Measurements from ENCODE around the gene UNC45A.

The UNC45A gene

DNA sequence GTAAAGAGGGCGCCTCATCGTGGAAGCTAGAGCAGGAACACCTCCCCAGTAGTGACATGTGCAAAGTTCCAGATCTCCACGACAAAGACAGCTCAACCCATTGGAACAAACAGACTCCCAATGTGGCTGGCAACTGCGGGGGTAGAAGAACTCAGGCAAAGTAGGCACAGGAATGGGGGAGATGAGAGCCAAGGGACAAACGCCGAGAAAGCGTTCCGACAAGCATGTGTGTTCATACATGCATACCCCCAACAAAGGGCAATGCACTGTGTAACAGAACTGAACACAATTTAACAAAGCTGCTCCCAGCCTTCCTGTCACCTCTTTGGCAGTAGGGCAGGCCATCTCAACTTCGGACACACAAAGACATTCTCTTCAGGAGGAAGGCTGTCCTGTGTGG lies 31.2 kb downstream of the UNC45A start:
- no peak for DNase-seq (ENCODE audit: low read depth in 2 of 2)

DNA sequence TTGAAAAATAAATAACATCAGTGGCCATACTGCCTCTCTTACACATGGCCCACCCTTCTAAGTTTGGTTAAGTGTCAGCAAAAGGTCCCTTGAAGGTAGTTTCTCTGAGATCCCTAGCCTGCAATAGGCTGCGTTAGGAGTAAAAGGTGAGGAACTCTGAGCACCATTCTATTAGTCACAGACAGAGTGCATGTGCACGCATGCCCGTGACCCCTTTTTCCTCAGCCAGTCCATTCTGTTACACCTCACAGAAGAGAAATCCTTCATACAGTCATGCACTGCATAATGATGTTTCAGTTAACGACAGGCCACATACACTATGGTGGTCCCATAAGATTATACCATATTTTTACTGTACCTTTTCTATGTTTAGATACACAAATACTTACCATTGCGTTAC lies 32.1 kb downstream of the UNC45A start:
- DNase-seq (ENCODE audit: low read depth in 2 of 2): no peak

DNA sequence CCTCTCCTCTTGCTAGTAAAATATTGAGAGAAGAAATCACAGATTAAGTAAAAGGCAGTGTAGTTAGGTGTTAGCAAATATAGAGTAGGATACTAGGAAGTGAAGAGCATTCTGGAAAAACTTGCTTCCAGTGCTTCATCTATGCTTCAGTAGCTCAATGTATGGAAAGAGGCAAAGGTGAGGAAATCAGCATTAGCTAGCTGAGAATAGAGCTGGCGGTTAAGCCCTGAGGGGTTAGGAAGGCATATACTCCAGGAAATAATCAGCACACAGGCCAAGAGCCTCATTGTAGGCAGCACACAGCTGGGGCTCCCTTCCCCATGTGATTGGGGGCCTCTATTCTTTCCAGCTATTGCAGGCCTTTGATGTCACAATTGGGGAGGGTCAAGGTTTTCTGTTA lies 33.3 kb downstream of the UNC45A start:
- no peak for DNase-seq (ENCODE audit: low read depth in 2 of 2)

DNA sequence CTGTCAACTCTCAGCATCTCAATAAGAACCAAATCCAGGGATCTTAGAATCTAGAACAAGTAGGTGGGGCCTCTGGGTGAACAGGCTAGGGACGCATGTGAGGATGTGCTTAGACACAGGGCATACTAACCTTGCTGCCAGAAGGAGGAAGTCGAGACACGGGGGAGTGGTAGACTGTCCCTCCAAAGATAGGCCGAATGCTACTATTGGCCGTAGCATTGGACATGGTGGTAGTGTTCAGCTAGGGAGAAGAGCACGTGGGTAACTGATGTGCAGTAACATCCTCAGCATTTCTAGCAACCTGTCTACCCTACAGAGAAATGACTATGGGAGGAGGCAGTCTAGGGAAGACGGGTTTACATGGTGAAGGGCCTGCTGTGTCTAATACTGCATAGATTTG lies 35.2 kb downstream of the UNC45A start:
- DNase-seq (ENCODE audit: low read depth in 2 of 2): no peak

DNA sequence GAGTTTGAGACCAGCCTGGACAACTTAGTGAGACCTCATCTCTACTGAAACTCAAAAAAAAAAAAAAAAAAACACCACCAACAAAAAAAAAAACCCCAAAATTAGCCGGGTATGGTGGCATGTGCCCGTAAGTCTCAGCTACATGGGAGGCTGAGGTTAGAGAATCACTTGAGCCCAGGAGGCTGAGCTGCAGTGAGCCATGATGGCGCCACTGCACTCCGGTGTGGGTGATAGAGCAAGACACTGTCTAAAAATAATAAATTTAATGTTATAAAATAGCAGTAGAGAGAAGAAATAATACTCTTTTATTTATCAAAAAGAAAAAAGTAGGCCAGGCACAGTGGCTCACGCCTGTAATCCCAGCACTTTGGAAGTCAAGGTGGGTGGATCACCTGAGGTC lies 37.0 kb downstream of the UNC45A start:
- DNase-seq (ENCODE audit: low read depth in 2 of 2): no peak

DNA sequence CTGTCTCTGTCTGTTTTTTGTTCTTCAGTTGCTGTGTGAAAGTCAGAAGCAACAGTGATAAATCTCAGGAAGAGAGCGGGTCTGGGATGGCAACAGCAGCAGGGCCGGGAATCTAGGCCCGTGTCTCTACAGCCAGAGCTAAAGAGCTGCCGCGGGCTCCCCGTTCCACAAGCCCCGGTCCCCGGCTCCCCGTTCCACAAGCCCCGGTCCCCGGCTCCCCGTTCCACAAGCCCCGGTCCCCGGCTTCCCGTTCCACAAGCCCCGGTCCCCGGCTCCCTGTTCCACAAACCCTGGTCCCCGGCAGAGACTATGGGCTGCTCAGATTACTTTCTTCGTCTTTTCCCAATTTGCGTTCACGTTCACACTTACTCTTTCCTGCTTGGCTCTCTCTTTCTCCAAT lies 39.1 kb downstream of the UNC45A start:
- no peak for DNase-seq (ENCODE audit: low read depth in 2 of 2)

DNA sequence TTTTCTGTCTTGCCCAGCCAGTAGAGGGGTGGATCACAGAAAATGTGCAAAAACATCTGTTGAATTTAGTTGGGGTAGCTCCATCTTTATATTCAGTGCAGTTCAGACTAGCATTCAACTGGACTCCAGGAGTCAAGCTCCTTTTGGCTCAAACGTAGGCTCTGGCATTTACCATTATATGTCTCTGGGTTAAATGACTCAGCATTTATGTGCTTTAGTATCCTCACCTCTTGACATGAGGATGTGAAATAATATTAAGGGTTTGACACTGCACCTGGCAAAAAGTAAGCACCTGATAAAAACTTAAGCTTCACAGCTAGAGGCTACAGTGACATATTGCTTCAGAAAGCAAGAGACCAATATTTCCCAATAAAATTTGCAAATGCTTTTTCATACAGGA lies 44.5 kb downstream of the UNC45A start:
- no peak for DNase-seq (ENCODE audit: low read depth in 2 of 2)

DNA sequence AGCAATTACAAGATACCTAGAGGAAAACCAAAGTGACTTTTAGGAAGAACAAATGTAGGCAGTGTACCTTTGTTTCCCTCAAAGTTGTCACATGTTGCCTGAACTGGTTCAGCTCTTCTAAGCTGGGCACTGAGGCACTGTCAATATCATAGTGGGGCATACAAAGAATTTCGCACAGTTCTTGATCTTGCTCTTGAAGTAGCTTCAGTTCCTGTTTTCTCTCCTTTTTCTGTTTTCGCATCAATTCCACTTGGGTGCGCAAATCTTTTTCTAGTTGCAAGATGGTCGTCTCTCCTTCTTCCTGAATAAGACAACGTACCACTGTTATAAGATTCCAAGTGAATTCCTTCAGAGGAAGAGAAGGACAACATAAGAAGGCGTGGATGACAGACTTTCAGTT lies 46.6 kb downstream of the UNC45A start:
- no peak for DNase-seq (ENCODE audit: low read depth in 2 of 2)

DNA sequence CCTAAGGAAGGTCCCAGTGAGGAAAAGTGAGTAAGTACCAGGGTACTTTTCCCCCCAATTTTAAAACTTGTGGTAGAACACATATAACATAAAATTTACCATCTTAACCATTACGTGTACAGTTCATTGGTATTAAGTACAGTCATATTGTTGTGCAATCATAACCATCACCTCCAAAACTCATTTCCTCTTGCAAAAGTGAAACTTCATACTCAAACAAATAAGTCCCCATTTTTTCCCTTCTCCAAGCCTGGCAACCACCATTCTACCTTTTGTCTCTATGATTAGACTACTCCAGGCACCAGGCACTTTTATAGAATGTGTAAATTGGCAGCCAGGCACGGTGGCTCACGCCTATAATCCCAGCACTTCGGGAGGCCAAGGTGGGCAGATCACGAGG lies 47.0 kb downstream of the UNC45A start:
- no peak for DNase-seq (ENCODE audit: low read depth in 2 of 2)

DNA sequence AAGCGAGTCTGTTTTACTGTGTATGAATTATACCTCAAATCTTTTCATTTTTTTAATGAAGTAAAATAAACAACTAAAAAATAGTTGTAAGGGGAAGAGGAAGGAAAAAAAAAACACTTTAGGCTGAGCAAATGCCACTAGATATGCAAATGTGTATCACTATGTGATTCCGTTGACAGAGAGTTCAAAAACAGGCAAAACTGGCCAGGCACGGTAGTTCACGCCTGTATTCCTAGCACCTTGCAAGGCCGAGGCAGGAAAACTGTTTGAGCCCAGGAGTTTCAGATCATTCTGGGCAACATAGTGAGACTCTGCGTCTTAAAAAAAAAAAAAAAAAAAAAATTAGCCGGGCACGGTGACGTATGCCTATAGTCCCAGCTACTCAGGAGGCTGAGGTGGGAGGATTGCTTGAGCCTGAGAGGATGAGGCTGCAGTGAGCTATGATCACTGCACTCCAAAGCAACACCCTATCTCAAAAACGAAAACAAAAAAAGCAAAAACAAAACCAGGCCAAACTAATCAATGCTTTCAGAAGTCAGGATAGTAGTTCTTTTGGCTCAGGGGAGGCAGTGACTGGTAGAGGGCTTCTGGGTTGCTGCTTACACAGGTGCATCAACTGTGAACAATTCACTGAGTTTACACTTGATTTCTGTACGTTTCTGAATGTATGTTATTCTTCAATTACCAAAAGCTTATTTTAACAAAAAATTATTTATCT lies 51.9 kb downstream of the UNC45A start:
- DNase-seq (ENCODE audit: low read depth in 2 of 2): no peak

DNA sequence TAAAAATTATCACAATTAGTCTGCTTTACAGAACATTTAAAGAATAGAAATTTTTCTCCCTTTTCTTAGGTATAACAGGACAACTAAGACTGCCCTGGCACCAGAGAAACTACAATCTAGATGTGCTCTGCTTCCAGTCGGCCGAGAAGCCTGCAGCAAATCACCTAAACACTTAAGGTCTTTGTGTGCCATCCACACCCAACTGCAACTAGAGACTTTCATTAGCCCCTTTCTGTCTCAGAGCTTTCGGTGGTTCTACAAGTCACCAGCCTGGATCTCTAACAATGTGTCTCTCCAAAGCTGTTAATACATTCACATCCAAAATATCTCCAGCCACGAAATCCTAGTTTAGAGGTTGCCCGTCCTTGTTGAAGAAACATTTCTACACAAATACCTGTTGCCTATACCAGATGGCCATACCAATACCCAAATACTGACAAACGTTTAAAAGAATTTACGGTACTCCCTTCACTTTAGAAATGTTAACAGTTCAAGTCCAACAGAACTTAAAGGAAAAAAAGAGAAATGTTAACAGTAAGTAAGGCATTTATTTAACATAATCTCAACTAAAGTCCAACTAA lies 52.6 kb downstream of the UNC45A start:
- DNase-seq (ENCODE audit: low read depth in 2 of 2): no peak

DNA sequence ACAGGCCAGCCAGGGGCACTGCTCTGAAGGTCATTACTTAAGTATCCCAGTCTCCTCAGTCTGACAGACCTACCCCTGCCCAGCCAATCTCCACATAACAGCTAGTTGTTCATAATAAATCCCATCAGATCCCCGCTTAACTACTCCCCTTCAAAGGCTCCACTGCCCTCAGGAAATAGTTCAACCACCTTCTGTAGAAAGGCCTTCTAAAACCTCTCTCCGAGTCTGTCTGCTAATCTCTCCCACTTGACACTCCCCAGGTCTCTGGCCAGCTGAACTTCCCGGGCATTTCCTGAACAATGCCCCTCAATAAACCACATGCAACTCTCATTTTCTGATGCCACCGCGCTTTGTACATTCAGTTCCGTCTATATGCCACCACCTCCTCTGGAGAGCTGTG lies 53.2 kb downstream of the UNC45A start:
- DNase-seq (ENCODE audit: low read depth in 2 of 2): no peak

DNA sequence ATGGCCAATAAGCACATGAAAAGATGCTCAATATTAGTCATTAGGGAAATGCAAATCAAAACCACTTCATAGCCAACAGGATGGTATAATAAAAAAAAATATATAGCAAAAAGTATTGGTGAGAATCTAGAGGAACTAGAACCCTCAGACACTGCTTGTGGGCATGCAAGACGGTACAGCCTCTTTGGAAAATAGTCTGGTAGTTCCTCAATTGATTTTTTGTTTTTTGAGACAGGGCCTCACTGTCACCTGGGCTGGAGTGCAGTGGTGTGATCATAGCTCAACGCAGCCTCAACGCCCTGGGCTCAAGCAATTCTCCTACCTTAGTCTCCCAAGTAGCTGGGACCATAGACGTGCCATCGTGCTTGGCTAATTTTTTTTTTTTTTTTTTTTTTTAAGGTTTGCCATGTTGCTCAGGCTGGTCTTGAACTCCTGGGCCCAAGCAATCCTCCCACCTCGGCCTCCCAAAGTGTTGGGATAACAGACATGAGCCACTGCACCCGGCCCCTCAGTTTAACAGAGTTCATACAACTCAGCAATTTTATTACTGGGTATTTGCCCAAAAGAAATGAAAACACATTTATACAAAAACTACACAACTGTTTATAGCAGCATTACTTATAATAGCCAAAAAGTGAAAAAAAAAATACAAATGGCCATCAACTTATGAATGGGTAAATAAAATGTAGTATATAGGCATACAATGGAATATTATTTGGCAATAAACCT lies 54.1 kb downstream of the UNC45A start:
- no peak for DNase-seq (ENCODE audit: low read depth in 2 of 2)

DNA sequence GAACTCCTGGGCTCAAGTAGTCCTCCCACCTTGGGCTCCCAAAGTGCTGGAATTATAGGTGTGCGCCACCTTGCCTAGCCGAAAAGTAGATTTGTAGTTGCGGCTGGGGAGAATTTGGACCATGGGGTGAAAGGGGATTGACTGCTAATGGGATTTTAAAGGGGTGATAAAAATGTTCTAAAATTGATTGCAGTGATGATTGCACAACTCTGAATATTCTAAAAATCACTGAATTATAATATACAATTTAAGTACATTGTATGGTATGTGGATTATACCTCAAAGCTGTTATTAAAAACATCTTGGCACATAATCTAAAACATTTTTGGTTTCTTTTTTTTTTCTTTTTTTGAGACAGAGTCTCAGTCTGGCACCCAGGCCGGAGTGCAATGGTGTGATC lies 55.4 kb downstream of the UNC45A start:
- no peak for DNase-seq (ENCODE audit: low read depth in 2 of 2)

DNA sequence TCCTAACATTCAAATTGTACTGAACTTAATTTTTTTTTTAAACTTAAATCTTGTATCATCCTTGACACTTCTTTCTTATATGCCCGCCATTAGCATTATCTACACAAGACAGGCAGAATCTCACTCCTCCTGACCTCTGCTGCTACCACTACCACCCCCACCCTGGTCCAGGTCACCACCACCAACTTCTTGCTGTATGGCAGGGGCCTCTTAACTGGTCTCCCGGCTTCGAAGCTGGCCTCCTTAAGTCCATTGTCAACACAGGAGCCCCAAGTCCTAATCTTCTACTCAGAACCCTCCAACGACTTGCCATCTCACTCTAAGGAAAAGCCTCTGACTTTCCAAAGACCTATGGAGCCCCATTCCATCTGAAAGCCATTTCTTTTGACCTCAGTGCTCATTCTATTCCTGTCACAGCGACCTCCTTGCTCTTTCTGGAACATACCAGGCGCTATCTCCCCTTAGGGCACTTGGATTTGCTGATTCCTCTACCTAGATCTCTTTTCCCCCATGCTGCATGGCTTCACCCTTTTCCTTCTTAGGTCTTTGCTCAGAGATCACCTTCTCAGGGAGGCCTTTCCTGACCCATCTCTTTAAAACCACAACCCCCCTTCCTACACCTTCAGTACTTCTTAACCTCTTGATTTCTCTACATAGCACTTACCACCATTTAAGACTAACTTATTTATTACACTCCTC lies 56.7 kb downstream of the UNC45A start:
- DNase-seq (ENCODE audit: low read depth in 2 of 2): no peak

DNA sequence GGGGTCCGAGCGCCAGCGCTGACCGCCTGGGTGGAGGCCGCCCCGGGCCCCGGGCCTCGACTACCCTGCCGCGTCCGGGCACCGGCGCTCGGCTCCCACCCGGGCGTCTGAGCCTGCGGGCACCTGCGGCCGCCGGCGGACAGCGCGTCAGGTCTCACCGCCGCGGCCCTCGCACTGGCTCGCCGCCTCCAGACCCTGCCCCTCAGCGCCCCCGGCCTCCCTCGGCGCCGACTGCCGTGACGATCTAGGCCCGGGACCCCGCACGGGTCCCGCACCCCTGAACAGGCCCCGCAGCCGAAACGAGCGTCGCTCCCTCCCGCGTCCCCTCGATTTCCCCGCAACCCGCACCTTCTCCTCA lies 59.0 kb downstream of the UNC45A start:
- DNase-seq (ENCODE audit: low read depth in 2 of 2): no peak

DNA sequence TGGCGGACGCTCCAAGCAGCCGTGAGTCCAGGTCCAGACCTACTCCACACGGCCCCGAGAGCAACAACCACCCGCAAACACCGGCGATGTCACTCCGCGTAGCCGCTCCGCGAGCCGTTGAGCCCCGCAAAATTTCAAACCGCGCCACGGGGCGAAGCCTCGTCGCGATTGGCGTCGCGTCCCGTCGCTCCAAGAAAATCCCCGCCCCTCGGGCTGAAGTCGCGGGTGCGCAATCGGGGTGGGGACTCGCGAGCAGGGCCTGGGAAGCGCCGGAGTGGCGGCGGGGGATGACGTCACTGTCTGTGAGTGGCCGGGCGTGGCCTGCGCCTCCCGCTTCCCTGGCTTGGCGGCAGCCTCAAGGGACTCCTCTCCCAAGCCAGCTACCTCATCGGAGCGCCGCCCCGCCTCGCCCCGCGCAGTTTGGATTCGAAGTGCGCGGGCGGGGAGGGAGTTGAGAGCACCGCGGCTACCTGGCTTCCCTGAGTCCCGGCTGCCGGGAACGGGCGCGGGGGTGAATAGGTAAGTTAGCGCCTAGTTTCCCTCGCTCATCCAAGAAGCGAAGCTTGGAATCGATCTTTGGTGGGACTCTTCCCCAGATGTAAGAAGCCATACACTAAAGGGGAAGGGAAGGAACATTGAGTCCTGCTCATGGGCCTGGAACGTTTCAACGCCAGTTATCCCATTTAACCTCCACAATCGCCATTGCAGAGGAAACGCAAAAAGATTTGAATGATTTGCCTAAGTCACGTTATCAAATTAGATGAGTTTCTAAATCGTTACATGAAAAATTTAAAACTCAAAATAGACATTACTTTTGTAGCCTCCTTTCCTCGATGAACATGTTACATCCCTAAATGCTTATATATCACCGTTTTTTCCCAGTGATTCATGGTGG lies 59.6 kb downstream of the UNC45A start, which contains the start of gene PRC1:
Gene PRC1, minus strand, starts transcription at position 119 of the 895 bp plus-strand sequence. Its CDS starts 118 bp downstream, at position 1.
- peak; percentile 93 to 94 for DNase-seq (ENCODE audit: low read depth in 2 of 2)

DNA sequence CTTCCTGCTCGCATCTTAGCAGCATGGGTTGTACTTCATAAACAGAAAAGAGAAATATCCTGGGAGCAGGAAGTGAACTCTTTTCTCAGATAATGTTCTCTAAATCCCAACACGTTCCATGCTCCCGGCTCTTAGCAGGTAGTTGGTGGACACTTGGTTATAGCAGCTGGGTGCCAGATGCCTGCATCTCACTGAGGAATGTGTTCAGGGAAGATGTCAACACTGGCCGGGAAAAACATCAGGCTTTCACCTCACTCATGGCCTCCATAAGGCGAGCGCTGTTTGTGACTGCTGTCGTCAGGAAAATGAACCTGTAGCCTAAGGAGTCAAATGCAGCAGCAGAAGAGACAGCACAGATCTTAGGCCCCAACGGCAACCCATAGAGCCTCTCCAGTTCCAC lies 63.7 kb downstream of the UNC45A start:
- DNase-seq (ENCODE audit: low read depth in 2 of 2): no peak

DNA sequence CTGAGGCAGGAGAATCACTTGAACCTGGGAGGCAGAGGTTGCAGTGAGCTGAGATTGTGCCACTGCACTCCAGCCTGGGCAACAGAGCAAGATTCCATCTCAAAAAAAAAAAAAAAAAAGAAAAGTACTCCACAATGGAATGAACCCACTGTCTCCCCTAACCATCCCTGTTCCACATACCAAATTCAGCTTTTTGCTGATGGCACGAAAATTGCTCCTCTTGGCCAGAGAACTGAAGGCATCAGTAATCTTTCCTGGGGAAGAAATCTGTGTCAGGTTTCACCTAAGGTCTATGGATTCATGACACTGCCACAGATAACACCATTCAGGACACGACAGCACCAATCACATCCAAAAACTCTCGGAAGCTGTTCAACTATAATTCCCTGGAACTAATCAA lies 66.1 kb downstream of the UNC45A start:
- DNase-seq (ENCODE audit: low read depth in 2 of 2): no peak
